Cardiac muscle cell (in vitro differentiated cells and primary cell): Measurements from ENCODE around the gene KCNJ12. TPM values are rescaled to one million over a fixed set of nuclear protein-coding genes. Genes with fewer than 3 reads are reported as not detected.
A peak's percentile ranks its signal among the peaks of the same experiment; 100 is the strongest.
"Not testable (repeated sequence)": the region's sequence is repeated elsewhere in the genome, so short reads cannot be mapped to it uniquely, and the experiment has no call there.

Experiments
- DNase-seq, 2 donors: peaks; one replicate each; pipeline versions ENCODE4 v3.0.0 to v3.0.0-alpha.2; 2010 to 2017; ENCODE audit warnings: low read depth in 1 of 2, low spot score in 1 of 2
- H3K27ac ChIP-seq: fragments of 200-600 bp; sonication (generic); 2 replicates; pipeline ENCODE4 v1.5.1; 2016
- H3K27me3 ChIP-seq: fragments of 200-600 bp; sonication (generic); 2 replicates; pipeline ENCODE4 v1.6.0; 2016; ENCODE audit warnings: control low read depth
- H3K36me3 ChIP-seq: fragments of 200-600 bp; sonication (generic); 2 replicates; pipeline ENCODE4 v1.5.1; 2016; ENCODE audit warnings: control low read depth
- H3K4me1 ChIP-seq: fragments of 200-600 bp; sonication (generic); 2 replicates; pipeline ENCODE4 v1.8.1; 2017; ENCODE audit warnings: low read depth, mild to moderate bottlenecking, mixed run types
- H3K4me3 ChIP-seq: fragments of 200-600 bp; sonication (generic); 2 replicates; pipeline ENCODE4 v1.5.1; 2016; ENCODE audit warnings: mild to moderate bottlenecking
- H3K9me3 ChIP-seq: fragments of 200-600 bp; sonication (generic); 2 replicates; pipeline ENCODE4 v1.5.1; 2017; ENCODE audit warnings: low read depth, mild to moderate bottlenecking, control low read depth
- polyA plus RNA-seq: library from polyadenylated mRNA; unstranded; fragments of >200 nt; fragmentation: Nextera tagmentation; extraction: Ambion mirVana; gene quantifications from 2 replicates; pipeline ENCODE4 v1.2.1, GENCODE V29; 2016
- total RNA-seq: library from RNA; depleted of rRNA; stranded (reverse); fragments of >200 nt; gene quantifications from 2 replicates; pipeline ENCODE4 v1.2.3, GENCODE V29; 2016
- TF ChIP-seq, protein P1 (sequence below): IDR thresholded peaks from 2 replicates; pipeline ENCODE4 v1.5.1; 2012; ENCODE audit warnings: low read depth, mild to moderate bottlenecking, low read length

KCNJ12 gene
- total and polyA plus RNA-seq, 2 experiments from 2014 or later, result 5.9 to 13.4 TPM

DNA sequence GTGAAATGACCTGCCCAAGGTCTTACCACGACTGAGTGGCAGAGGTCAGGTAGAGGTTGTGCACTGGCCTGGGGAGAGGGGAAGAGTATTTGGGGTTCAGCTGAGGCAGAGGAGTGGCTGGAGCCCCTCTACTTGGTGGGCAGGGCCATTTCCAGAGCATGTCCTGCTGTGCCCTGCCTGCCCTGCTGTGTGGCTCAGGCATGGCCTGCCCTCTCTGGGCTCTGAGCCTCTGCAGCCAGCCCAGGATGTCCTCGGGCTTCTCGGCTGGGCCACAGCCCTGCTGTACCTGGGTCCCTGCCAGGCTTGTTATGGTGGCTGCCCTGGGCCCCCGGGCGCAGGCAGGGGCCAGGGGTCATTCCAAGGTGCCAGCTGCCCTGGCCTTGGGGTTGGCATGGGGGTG, 19.6 kb downstream of the KCNJ12 start:
- no peak for DNase-seq
- Histone ChIP-seq H3K36me3 (no peaks in the 10 kb centered on the region), H3K27ac (no peak overlapping the region), H3K4me3 (no peak overlapping the region), H3K4me1 (peaks cover 16% of the 10 kb centered on the region), H3K9me3 (no peaks in the 10 kb centered on the region), H3K27me3 (no peaks in the 10 kb centered on the region)
- TF ChIP-seq, protein P1, sequence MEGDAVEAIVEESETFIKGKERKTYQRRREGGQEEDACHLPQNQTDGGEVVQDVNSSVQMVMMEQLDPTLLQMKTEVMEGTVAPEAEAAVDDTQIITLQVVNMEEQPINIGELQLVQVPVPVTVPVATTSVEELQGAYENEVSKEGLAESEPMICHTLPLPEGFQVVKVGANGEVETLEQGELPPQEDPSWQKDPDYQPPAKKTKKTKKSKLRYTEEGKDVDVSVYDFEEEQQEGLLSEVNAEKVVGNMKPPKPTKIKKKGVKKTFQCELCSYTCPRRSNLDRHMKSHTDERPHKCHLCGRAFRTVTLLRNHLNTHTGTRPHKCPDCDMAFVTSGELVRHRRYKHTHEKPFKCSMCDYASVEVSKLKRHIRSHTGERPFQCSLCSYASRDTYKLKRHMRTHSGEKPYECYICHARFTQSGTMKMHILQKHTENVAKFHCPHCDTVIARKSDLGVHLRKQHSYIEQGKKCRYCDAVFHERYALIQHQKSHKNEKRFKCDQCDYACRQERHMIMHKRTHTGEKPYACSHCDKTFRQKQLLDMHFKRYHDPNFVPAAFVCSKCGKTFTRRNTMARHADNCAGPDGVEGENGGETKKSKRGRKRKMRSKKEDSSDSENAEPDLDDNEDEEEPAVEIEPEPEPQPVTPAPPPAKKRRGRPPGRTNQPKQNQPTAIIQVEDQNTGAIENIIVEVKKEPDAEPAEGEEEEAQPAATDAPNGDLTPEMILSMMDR, result no peak

GRCh38 chr17:21396237-21396636, 20.1 kb downstream of the KCNJ12 start:
- no peaks in the 10 kb centered on the region for H3K36me3 ChIP-seq
- no peaks in the 10 kb centered on the region for H3K27me3 ChIP-seq
- peaks cover 20% of the 10 kb centered on the region for H3K4me1 ChIP-seq
- DNase-seq, result no peak
- no peak overlapping the region for H3K4me3 ChIP-seq
- H3K27ac ChIP-seq, result no peak overlapping the region
- TF ChIP-seq, protein P1, result no peak
- no peaks in the 10 kb centered on the region for H3K9me3 ChIP-seq

DNA sequence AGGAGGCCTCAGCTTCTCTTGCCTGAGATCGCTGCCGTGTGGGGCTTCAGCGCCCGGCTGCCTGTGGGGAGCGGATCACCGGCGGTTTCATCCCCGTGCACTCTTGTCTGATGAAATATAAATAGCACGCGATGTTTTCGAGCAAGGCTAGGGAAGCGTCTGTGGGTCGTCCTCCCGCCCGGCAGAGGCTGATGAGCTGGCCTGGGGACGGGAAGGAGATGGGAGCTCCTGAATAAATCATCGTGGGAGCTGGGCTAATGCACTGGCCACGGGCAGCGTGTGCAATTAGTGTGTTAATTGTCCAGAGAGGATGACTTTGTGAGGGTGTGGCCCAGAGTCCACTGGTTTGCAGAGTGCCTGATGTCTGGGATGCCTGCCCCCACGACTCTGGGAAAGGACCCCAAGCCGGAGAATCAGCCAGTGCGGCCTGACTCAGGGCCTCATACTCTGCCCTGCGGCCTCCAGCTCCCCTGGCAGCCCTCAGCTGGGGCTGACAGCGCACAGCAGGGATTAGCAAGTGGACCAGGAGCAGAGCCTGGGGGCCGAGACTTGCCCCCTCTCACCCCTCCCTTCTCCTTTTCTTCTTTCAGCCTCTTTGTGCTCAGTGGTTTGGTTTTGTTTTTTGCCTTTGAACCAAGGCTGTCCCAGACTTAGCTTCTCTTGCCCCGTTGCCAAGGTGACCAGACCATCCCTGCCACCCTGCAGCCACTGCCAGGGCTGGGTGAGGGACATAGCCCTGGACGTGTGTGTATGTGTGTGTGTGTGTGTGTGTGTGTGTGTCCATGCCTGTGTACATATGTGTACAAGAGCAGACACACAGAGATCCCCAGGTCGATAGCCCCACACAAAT, 21.4 kb downstream of the KCNJ12 start:
- H3K27ac ChIP-seq, result peak overlapping the region; percentile 62
- no peaks in the 10 kb centered on the region for H3K36me3 ChIP-seq
- DNase-seq, result peak; percentile 49 to 61
- no peaks in the 10 kb centered on the region for H3K27me3 ChIP-seq
- H3K4me3 ChIP-seq, result no peak overlapping the region
- no peaks in the 10 kb centered on the region for H3K9me3 ChIP-seq
- H3K4me1 ChIP-seq, result peaks cover 29% of the 10 kb centered on the region
- TF ChIP-seq, protein P1, result no peak

DNA sequence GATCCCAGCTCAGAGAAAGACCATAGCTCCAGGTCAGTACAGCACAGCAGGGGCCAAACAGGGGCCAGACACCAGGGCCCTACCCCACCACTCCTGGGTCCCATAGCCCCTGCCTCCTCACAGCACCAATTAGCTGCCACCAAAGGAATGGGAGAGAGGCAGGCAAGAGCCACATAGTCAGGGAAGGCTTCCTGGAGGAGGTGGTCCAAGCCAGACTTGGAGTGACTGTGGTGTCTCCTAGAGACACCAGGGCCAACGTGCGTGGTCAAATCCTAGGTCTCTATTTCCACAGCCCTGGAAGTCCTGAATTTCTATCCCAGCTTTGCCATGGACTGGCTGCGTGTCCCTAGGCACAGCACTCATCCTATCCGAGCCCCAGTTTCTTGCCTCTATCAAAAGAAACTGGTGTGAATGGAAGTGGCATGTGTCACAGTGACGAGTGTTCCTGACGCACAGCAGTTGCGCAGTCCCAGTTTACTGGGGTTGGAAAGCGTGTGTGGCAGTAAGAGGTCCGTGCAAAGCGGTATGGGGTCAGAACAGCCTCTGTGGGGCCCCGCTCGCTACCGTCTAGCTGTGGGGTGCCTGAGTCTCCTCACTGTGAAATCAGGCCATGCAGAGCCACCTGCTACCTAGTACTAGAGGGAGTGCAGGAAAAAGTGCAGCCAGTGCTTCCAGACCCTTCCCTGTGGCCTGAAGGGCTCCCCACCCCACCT, 23.5 kb downstream of the KCNJ12 start:
- H3K4me3 ChIP-seq, result no peak overlapping the region
- peak in 1 of 2 donors; percentile 22 for DNase-seq

DNA sequence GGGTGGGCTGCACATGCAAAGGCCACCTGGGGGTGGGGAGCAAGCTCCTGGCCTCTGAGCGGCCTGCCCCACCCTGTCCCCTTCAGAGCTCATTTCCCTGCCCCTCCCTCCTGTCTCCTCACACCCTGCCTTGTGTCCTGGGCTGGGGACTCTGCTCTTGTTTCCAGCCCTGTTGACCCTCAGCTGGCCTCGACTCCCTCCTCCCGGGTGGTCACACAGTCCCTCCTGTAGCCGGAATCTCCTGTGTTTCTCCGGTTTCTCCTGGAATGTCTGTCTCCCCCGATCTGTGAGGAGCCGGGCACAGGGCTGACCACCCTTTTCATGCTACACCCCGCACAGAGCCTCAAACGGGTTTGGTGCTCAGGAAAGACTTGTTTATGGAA, 24.0 kb downstream of the KCNJ12 start:
- H3K4me1 ChIP-seq, result peaks cover 29% of the 10 kb centered on the region
- DNase-seq, H3K27me3 ChIP-seq, H3K27ac ChIP-seq, H3K9me3 ChIP-seq, H3K4me3 ChIP-seq, H3K36me3 ChIP-seq: not testable (repeated sequence)

More for the DNA sequence above, 23.5 kb downstream of the KCNJ12 start:
- Histone ChIP-seq H3K4me1 (peaks cover 29% of the 10 kb centered on the region), H3K9me3 (no peaks in the 10 kb centered on the region), H3K36me3 (no peaks in the 10 kb centered on the region), H3K27ac (no peak overlapping the region), H3K27me3 (no peaks in the 10 kb centered on the region)
- TF ChIP-seq, protein P1, result no peak
